CD14-positive monocyte (primary cell): ENCODE measurements around the gene HHIPL1. TPM values are rescaled to one million over a fixed set of nuclear protein-coding genes. Genes with fewer than 3 reads are reported as not detected.

Experiments used
- DNase-seq, 3 donors: peaks; one replicate each; pipeline ENCODE4 v3.0.0-alpha.2; 2011 to 2022
- H2AFZ ChIP-seq: 2 replicates; pipeline ENCODE4 v1.6.0; 2012; ENCODE audit warnings: mild to moderate bottlenecking, low read depth, low read length, inconsistent platforms; ENCODE audit not compliant: insufficient read depth, poor library complexity, severe bottlenecking
- H3K27ac ChIP-seq, 2 donors: 1 replicate in 1 of 2; 2 replicates in 1 of 2; pipeline ENCODE4 v1.5.1; 2012 to 2013; ENCODE audit warnings: low read length in 2 of 2, control low read depth in 1 of 2, inconsistent platforms in 1 of 2, low read depth in 1 of 2, mild to moderate bottlenecking in 1 of 2
- H3K27me3 ChIP-seq, 2 donors: one replicate each; pipeline versions ENCODE4 v1.6.0 to v1.6.1; 2011 to 2013; ENCODE audit warnings: low read length in 2 of 2; ENCODE audit not compliant: control insufficient read depth in 2 of 2, insufficient read depth in 2 of 2
- H3K36me3 ChIP-seq, 2 donors: replicated peaks in 1 of 2; 1 replicate in 1 of 2; 2 replicates in 1 of 2; pipeline versions ENCODE4 v1.5.1 to v1.6.1; 2012 to 2013; ENCODE audit warnings: low read length in 2 of 2, control low read depth in 1 of 2, inconsistent platforms in 1 of 2, mild to moderate bottlenecking in 1 of 2; ENCODE audit not compliant: insufficient read depth in 2 of 2, control insufficient read depth in 1 of 2
- H3K4me1 ChIP-seq, 2 donors: 1 replicate in 1 of 2; 2 replicates in 1 of 2; pipeline versions ENCODE4 v1.5.1 to v1.6.1; 2012 to 2013; ENCODE audit warnings: low read length in 2 of 2, control low read depth in 1 of 2, inconsistent platforms in 1 of 2, mild to moderate bottlenecking in 1 of 2, moderate library complexity in 1 of 2; ENCODE audit not compliant: insufficient read depth in 2 of 2, control insufficient read depth in 1 of 2
- H3K4me2 ChIP-seq: replicated peaks from 2 replicates; pipeline ENCODE3; 2012; ENCODE audit warnings: low read length, moderate library complexity, mild to moderate bottlenecking; ENCODE audit not compliant: poor library complexity, severe bottlenecking; ENCODE audit errors: extremely low read depth
- H3K4me3 ChIP-seq, 3 experiments: fragments of 200-600 bp in 1 of 3; sonication (generic) in 1 of 3; replicated peaks in 1 of 3; 1 replicate in 2 of 3; 2 replicates in 1 of 3; pipeline ENCODE4 v1.5.1; 2011 to 2013; ENCODE audit warnings: low read length in 3 of 3, mild to moderate bottlenecking in 3 of 3, control low read depth in 2 of 3, low read depth in 2 of 3, inconsistent platforms in 1 of 3, moderate library complexity in 1 of 3
- H3K79me2 ChIP-seq: 2 replicates; pipeline ENCODE4 v1.6.0; 2012; ENCODE audit warnings: mild to moderate bottlenecking, control low read depth, inconsistent platforms, low read length, moderate library complexity; ENCODE audit not compliant: insufficient read depth
- H3K9ac ChIP-seq: 2 replicates; pipeline ENCODE4 v1.6.0; 2017; ENCODE audit warnings: low read length, mild to moderate bottlenecking; ENCODE audit not compliant: insufficient read depth, poor library complexity, severe bottlenecking
- H3K9me3 ChIP-seq, 2 donors: replicated peaks in 1 of 2; 1 replicate in 1 of 2; 2 replicates in 1 of 2; pipeline versions ENCODE4 v1.5.1 to v1.6.1; 2012 to 2013; ENCODE audit warnings: low read length in 2 of 2, control low read depth in 1 of 2; ENCODE audit not compliant: control insufficient read depth in 1 of 2, insufficient read depth in 1 of 2
- H4K20me1 ChIP-seq: 2 replicates; pipeline ENCODE4 v1.6.0; 2012; ENCODE audit warnings: mild to moderate bottlenecking, low read length, control low read depth, moderate library complexity; ENCODE audit not compliant: insufficient read depth
- H3K27ac Mint-ChIP-seq, 7 donors: one replicate each; pipeline ENCODE4 v1.8.0; 2020; ENCODE audit warnings: mild to moderate bottlenecking in 7 of 7, mixed read lengths in 7 of 7, moderate library complexity in 6 of 7, inconsistent platforms in 2 of 7
- H3K27me3 Mint-ChIP-seq, 3 donors: one replicate each; pipeline ENCODE4 v1.8.0; 2021 to 2022; ENCODE audit warnings: low read depth in 3 of 3, mild to moderate bottlenecking in 3 of 3, mixed read lengths in 3 of 3, moderate library complexity in 3 of 3, inconsistent platforms in 1 of 3
- H3K36me3 Mint-ChIP-seq, 2 donors: one replicate each; pipeline ENCODE4 v1.8.0; 2020; ENCODE audit warnings: mixed read lengths in 2 of 2, inconsistent platforms in 1 of 2, mild to moderate bottlenecking in 1 of 2
- H3K4me1 Mint-ChIP-seq: one replicate; pipeline ENCODE4 v1.8.0; 2020; ENCODE audit warnings: mild to moderate bottlenecking, mixed read lengths
- H3K4me3 Mint-ChIP-seq, 2 donors: one replicate each; pipeline ENCODE4 v1.8.0; 2020; ENCODE audit warnings: mild to moderate bottlenecking in 2 of 2, mixed read lengths in 2 of 2, moderate library complexity in 1 of 2
- H3K9me3 Mint-ChIP-seq, 7 donors: one replicate each; pipeline ENCODE4 v1.8.0; 2020 to 2022; ENCODE audit warnings: mixed read lengths in 7 of 7, mild to moderate bottlenecking in 6 of 7, moderate library complexity in 6 of 7, inconsistent platforms in 2 of 7
- WGBS: methylation state at CpG from one replicate; pipeline ENCODE4 v1.1.5; 2013; ENCODE audit warnings: missing lambda C conversion rate; ENCODE audit not compliant: insufficient coverage; 5-methylcytosine and 5-hydroxymethylcytosine counted together
- intact Hi-C, 2 donors: fragments of 100-400 bp; cut with micrococcal nuclease; formaldehyde crosslinking; loops; one replicate each; pipeline versions ENCODE4 v1.15.0 to v1.15.1; 2023
- polyA plus RNA-seq, 3 donors: library from polyadenylated mRNA; depleted of rRNA in 1 of 3; unstranded in 2 of 3; stranded (reverse) in 1 of 3; fragments of 300-500 nt in 2 of 3; fragments of >200 nt in 1 of 3; fragmentation: Illumina TruSeq in 2 of 3; gene quantifications; 1 replicate in 2 of 3; 2 replicates in 1 of 3; pipeline ENCODE4 v1.2.3, GENCODE V29; 2012 to 2021
- TF ChIP-seq, protein P1 (sequence below): fragments of 200-600 bp; IDR thresholded peaks from one replicate; pipeline ENCODE4 v1.8.0; 2022; ENCODE audit warnings: antibody characterized with exemption, mild to moderate bottlenecking

Gene HHIPL1
- polyA plus RNA-seq, 3 donors: 0.09 TPM; not detected in 2

- Histone ChIP-seq H3K9me3 (no peaks in the 10 kb centered on the region), H3K27ac (no peak overlapping the region), H3K36me3 (no peaks in the 10 kb centered on the region), H3K4me1 (peaks cover 0 to 8% of the 10 kb centered on the region in 2 donors), H3K4me2 (no peak overlapping the region), H4K20me1 (no peaks in the 10 kb centered on the region), H3K9ac (no peak overlapping the region), H3K27me3 (peaks cover 3 to 27% of the 10 kb centered on the region in 2 donors), H3K4me3 (no peak overlapping the region), H2AFZ (no peak overlapping the region), H3K79me2 (no peaks in the 10 kb centered on the region)
- Mint-ChIP-seq H3K4me1 (peaks cover 2% of the 10 kb centered on the region), H3K4me3 (no peak overlapping the region), H3K36me3 (no peaks in the 10 kb centered on the region), H3K27me3 (peaks cover 32 to 40% (median 33%) of the 10 kb centered on the region in 3 donors), H3K27ac (no peak overlapping the region), H3K9me3 (peaks cover 0 to 6% (median 1%) of the 10 kb centered on the region in 7 donors)
- DNase-seq: no peak
- WGBS: 85% methylated on average over 6 of the region's 8 CpGs
- TF ChIP-seq, protein P1, sequence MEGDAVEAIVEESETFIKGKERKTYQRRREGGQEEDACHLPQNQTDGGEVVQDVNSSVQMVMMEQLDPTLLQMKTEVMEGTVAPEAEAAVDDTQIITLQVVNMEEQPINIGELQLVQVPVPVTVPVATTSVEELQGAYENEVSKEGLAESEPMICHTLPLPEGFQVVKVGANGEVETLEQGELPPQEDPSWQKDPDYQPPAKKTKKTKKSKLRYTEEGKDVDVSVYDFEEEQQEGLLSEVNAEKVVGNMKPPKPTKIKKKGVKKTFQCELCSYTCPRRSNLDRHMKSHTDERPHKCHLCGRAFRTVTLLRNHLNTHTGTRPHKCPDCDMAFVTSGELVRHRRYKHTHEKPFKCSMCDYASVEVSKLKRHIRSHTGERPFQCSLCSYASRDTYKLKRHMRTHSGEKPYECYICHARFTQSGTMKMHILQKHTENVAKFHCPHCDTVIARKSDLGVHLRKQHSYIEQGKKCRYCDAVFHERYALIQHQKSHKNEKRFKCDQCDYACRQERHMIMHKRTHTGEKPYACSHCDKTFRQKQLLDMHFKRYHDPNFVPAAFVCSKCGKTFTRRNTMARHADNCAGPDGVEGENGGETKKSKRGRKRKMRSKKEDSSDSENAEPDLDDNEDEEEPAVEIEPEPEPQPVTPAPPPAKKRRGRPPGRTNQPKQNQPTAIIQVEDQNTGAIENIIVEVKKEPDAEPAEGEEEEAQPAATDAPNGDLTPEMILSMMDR: no peak
- intact Hi-C loops: no loop called here
Measured at GRCh38 chr14:99648027-99648784, 3.3 kb downstream of the HHIPL1 start.

- Mint-ChIP-seq H3K36me3 (no peaks in the 10 kb centered on the region), H3K27ac (no peak overlapping the region), H3K4me1 (peaks cover 2% of the 10 kb centered on the region), H3K27me3 (peaks cover 27 to 37% (median 32%) of the 10 kb centered on the region in 3 donors), H3K4me3 (no peak overlapping the region), H3K9me3 (peaks cover 0 to 3% (median 1%) of the 10 kb centered on the region in 7 donors)
- H3K4me1 ChIP-seq: peaks cover 0 to 8% of the 10 kb centered on the region in 2 donors
- 57% methylated on average over 4 of the region's 8 CpGs for WGBS
- DNase-seq: no peak
- H4K20me1 ChIP-seq: no peaks in the 10 kb centered on the region
- no peak overlapping the region for H2AFZ ChIP-seq
- no peaks in the 10 kb centered on the region for H3K36me3 ChIP-seq
- TF ChIP-seq, protein P1: no peak
- no peaks in the 10 kb centered on the region for H3K9me3 ChIP-seq
- H3K4me3 ChIP-seq: no peak overlapping the region
- no peaks in the 10 kb centered on the region for H3K79me2 ChIP-seq
- intact Hi-C loops: no loop called here
- H3K27me3 ChIP-seq: peaks cover 3 to 17% of the 10 kb centered on the region in 2 donors
- no peak overlapping the region for H3K9ac ChIP-seq
- H3K4me2 ChIP-seq: no peak overlapping the region
- H3K27ac ChIP-seq: no peak overlapping the region
Measured at GRCh38 chr14:99649219-99649618, 4.3 kb downstream of the HHIPL1 start.
